Fibroblast of villous mesenchyme (primary cell): Measurements from ENCODE around the gene VDAC1. TPM values are rescaled to one million over a fixed set of nuclear protein-coding genes. Genes with fewer than 3 reads are reported as not detected.

Experiments used
- DNase-seq: peaks from one replicate; pipeline ENCODE4 v3.0.0-alpha.2; 2010; ENCODE audit warnings: low read depth
- H3K4me3 ChIP-seq: 2 replicates; pipeline ENCODE4 v1.5.1; 2011; ENCODE audit warnings: low read depth, mild to moderate bottlenecking, low read length
- total RNA-seq: library from RNA; depleted of rRNA; stranded (reverse); fragments of >200 nt; gene quantifications from 2 replicates; pipeline ENCODE4 v1.2.3, GENCODE V29; 2012
- TF ChIP-seq, protein P1 (sequence below): IDR thresholded peaks from 2 replicates; pipeline ENCODE4 v1.5.1; 2012; ENCODE audit warnings: low read depth, mild to moderate bottlenecking, low read length; ENCODE audit not compliant: insufficient read depth

VDAC1 gene
- total RNA-seq, 1 donor, result 350 TPM

GRCh38 chr5:134024811-134025210, 20.0 kb upstream of the VDAC1 start:
- no peak for DNase-seq
- no peak overlapping the region for H3K4me3 ChIP-seq
- TF ChIP-seq, protein P1, sequence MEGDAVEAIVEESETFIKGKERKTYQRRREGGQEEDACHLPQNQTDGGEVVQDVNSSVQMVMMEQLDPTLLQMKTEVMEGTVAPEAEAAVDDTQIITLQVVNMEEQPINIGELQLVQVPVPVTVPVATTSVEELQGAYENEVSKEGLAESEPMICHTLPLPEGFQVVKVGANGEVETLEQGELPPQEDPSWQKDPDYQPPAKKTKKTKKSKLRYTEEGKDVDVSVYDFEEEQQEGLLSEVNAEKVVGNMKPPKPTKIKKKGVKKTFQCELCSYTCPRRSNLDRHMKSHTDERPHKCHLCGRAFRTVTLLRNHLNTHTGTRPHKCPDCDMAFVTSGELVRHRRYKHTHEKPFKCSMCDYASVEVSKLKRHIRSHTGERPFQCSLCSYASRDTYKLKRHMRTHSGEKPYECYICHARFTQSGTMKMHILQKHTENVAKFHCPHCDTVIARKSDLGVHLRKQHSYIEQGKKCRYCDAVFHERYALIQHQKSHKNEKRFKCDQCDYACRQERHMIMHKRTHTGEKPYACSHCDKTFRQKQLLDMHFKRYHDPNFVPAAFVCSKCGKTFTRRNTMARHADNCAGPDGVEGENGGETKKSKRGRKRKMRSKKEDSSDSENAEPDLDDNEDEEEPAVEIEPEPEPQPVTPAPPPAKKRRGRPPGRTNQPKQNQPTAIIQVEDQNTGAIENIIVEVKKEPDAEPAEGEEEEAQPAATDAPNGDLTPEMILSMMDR, result no peak

DNA sequence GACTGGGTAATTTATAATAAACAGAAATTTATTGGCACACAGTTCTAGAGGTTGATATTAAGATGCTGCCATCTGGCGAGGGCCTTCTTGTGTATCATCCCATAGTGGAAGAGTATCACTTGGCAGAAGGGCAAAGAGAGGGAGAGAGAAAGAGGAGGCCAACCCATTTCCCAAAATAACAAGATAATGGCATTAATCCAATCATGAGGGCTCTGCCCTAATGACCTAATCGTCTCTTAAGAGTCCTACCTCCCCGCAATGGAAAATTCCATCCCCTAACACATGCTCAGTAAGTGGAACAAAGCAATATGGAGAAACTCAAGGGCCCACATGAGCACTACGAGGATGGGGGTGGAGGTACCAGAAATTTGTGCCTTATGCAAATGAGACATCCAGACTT, 17.6 kb upstream of the VDAC1 start:
- TF ChIP-seq, protein P1, result no peak
- DNase-seq, result no peak
- H3K4me3 ChIP-seq, result no peak overlapping the region

- H3K4me3 ChIP-seq, result no peak overlapping the region
- TF ChIP-seq, protein P1, result no peak
- DNase-seq, result no peak
Measured at GRCh38 chr5:134020188-134020587, 15.4 kb upstream of the VDAC1 start.

DNA sequence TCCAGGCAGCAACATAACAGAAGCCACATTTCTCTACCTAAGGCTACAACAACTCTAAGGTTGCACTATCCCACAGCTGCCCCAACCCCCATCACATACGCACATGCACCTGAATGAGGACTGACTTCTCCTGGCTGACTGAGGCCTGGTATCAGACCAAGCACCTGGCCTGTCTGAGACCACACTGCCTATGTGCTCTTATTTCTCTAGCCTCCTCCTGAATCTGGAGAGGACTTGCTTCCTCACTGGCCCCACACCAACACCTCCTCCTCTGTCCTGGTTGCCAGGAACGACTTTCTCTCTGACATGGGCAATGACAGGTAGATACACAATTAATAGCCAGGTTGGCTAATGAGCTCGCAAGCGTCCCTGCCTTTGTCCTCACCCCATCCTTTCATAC, 14.9 kb upstream of the VDAC1 start:
- no peak overlapping the region for H3K4me3 ChIP-seq
- TF ChIP-seq, protein P1, result no peak

DNA sequence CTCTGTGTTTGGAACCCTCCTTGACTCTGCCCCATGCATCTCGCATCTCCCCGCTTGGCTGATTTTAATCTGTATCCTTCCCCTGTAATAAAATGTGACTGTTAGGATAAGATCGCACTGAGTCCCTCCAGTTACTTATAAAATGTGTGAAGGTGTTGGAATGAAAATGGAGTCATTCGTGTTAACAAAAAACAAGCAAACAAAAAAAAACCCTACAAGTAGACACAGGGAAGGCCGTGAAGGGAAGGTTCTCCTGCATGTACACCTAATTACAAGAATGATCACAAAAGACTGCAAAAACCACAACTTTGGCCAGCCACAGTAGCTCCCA, 14.2 kb upstream of the VDAC1 start:
- no peak for DNase-seq
- H3K4me3 ChIP-seq, result no peak overlapping the region
- TF ChIP-seq, protein P1, result no peak

More for the DNA sequence above, 14.9 kb upstream of the VDAC1 start:
- DNase-seq, result no peak

DNA sequence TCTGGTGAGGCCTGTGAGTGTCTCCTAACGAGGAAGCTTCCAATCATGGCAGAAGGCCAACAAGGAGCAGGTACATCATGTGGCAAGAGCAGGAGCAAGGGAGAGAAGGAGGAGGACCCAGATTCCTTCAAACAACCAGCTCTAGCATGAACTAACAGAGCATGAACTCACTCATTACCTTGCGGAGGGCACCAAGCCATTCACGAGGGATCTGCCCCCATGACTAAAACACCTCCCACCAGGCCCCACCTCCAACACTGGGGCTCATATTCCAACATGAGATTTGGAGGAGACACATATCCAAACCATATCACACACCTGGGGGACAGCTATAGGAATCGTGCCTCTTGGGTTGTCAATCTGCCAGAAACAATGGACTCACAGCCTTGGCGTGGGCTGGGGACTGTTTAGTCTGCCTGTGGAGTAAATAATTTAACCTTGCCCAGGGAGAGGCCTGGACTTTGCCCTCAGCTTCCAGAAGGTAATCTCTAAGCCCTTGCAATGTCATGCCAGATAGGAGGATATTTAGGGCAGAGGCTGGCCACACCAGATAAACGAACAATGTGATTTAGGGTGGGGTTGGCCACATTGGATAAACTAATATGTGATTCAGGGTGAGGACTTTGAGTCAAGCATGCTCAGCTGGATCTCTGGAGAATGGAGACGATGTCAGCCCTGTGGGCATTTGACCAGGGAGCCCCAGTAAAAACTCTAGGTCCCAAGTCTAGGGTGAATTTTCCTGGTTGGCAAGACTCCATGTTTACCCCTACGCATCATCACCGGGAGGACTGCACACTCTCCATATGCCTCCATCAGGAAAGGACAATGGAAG, 13.6 kb upstream of the VDAC1 start:
- TF ChIP-seq, protein P1, result no peak
- DNase-seq, result no peak

GRCh38 chr5:134008266-134008749, 3.5 kb upstream of the VDAC1 start:
- TF ChIP-seq, protein P1, result no peak
- DNase-seq, result no peak
- H3K4me3 ChIP-seq, result no peak overlapping the region

More for the DNA sequence above, 13.6 kb upstream of the VDAC1 start:
- H3K4me3 ChIP-seq, result no peak overlapping the region
